ENCODE results near the gene RGL4.
"Not testable (repeated sequence)": the region's sequence is repeated elsewhere in the genome, so short reads cannot be mapped to it uniquely, and the experiment has no call there.

Gene RGL4

GRCh38 chr22:23700706-23701105, 9.9 kb downstream of the RGL4 start:
- no peak for DNase-seq

DNA sequence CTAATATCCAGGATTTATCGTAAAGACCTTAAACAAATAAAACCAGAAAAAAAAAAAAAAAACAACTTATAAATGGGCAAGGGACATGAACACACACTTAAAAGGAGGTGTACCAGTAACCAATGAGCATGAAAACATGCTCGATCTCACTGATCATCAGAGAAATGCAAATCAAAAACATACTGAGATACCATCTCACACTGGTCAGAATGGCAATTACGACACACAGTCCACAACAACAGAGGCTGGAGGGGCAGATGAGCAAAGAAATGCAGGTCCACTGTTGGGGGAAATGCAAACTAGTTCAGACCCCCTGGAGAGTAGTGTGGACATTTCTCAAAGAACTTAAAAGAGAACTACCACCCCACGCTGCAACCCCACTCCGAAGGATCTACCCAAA, 13.2 kb downstream of the RGL4 start:
- DNase-seq: no peak

GRCh38 chr22:23704829-23705228, 14.0 kb downstream of the RGL4 start:
- DNase-seq: no peak

- DNase-seq: no peak
These were observed 14.5 kb downstream of the RGL4 start for GRCh38 chr22:23705358-23705757.

GRCh38 chr22:23708270-23708669, 17.5 kb downstream of the RGL4 start:
- DNase-seq: no peak

DNA sequence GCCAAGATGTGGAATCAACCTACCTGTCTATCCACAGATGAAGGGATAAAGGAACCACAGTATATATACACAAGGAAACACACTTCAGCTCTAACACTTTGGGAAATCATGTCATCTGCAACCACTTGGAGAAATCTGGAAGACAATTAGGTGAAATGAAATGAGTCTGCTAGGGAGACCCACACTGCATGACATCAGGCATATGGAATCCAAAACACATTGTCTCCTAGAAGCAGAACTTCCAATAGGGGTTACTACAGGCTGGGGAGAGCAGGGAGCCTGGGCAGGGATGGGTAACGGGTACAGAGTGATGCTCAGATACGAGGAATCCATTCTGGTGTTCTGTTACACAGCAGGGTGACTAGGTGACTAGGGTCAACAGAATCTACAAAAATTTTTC, 18.3 kb downstream of the RGL4 start:
- no peak for DNase-seq

DNA sequence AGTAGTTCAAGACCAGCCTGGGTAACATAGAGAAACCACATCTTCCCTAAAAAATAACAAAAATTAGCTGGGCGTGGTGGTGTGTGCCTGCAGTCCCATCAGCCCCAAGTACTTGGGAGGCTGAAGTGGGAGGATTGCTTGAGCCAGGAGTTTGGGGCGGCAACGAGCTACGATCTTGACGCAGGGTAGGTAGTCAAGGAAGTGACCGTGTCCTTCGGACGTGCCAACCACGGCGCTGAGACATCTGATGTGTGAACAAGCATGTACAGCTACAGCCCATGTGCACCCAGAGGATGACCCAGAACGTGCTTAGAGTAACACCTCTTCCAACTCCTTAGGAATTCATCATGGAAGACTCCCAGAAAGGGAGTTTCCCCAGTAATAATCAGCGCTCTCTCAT, 21.4 kb downstream of the RGL4 start:
- no peak for DNase-seq

- no peak for DNase-seq
These were observed 23.1 kb downstream of the RGL4 start for GRCh38 chr22:23713696-23714595.

GRCh38 chr22:23714596-23715578, 24.1 kb downstream of the RGL4 start:
- no peak for DNase-seq

DNA sequence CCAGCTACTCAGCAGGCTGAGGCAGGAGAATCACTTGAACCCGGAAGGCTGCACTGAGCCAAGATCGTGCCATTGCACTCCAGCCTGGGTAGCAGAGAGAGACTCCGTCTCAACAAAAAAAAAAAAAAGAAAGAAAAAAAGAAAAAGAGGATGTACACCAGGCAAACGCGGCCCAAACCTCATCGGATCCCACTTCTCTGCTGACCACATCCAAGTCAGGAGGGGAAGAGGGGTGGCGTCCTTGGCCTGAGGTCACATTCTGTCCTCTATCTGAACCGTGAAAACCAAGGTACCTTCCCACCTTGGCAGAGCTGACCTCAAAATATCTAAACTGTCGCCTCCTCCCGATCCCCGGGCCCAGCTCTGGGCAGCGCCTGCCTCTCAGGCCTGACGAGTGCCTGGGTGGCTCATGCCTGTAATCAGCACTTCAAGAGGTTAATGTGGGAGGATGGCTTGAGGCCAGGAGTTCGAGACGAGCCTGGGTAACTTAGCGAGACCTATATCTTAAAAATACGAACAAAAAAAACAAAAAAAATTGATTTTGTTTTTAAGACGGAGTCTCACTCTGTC, 25.1 kb downstream of the RGL4 start:
- DNase-seq: no peak

DNA sequence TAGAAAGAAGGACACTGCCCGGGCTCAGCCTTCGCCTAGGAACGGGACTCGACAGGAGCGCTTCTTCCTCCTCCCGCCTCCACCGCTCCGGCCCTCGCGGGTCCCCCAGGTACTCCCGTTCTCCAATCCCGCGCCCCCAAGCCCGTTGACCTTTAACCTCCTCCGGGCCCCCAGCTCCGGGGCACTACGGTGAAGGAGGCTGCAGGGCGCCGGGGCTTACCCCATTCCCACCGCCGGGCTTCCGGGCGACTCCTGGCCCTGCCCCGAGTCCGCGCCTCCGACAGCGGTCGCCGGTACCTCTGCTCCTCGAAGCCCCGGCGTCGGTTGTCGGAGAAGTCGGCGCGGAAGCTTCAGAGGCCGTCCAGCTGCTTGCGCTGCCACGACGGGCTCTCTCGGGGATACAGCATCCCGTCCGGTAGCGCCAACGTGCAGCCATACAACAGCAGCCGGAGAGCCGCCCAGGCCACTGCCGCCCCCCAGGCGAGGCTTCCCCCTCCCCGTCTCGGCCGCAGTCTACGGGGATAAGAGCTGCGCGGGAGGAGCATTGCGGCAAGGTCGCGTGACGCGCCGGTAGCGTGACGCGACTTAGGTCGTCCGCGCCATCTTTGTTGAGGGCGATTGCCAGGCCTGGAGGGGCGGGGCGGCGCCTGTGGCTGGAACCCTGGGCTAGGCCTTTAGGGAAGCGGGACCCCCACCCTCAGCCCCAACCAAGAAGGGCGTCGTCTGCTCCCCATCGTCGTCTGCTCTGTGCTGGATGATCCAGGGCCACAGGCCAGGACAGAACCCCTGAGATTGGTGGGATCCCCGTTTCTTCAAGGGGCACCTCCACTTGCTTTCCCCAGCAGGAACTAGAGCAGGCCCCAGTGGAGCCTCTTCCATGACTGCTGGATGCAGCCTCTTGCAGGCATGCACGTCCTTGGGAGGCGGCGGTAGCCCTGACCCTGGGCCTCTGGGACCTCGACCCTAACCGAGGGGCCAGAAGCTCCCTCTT, 26.3 kb downstream of the RGL4 start:
- peak; percentile 85 to 87 for DNase-seq

DNA sequence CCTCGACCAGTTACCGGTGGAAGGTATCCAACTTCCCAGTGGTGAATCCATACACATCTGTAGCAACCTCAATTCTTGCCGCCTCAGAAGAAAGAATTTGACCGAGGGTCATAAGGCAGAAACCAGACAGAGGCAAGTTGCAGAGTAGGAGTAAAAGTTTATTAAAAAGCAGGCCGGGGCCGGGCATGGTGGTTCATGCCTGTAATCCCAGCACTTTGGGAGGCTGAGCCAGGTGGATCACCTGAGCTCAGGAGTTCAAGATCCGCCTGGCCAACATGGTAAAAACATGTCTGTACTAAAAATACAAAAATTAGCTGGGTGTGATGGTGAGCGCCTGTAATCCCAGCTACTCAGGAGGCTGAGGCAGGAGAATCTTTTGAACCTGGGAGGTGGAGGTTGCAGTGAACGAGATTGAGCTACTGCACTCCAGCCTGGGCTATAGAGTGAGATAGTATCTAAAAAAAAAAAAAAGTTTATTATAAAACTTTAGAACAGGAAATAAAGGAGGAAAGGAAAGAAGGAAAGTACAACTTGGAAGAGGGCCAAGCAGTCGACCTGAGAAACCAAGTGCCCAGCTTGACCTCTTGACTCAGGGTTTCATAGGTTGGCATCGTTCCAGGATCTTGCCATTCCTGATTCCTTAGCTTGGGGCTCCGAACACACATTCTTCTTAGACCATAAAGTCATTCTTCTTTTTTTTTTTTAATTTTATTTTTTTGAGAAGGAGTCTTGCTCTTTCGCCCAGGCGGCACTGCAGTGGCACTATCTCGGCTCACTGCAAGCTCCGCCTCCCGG, 27.8 kb downstream of the RGL4 start:
- no peak for DNase-seq

DNA sequence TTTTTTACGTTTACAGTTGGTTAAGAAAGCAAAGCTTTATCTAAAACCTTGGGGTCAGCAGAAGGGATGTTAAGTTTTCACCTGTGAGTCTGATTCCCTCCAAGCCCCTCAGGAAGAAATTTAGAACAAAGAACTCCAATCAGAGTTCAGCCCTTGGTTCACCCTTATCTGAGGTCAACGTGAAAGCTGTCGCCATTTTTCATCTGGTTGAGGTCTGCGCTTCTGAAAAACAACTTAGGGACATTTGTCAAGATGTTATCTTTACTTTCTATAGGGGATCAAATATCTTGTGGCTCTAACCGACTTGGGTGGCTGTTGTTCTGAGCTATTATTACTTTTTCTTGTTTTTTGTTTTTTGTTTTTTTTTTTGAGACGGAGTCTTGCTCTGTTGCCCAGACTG, 30.0 kb downstream of the RGL4 start:
- no peak for DNase-seq

DNA sequence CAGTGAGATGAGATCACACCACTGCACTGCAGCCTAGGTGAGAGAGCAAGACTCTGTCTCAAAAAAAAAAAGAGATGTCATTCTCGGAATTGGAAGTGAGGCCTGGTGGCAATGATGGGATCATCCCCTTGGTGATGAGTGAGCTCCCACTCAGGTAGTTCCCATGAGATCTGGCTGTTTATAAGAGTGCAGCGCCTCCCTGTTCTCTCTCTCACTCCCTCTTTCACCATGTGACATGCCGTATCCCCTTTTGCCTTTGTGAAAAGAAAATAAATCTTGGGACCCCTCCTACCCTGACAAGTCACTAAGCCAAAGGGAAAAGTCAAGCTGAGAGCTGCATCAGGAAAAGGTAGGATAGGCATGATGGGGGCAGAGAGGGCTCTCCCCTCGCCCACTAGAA, 31.3 kb downstream of the RGL4 start:
- no peak for DNase-seq

- no peak for DNase-seq
These were observed 31.9 kb downstream of the RGL4 start for GRCh38 chr22:23722724-23723123.

- not testable (repeated sequence) for DNase-seq
These were observed 37.3 kb downstream of the RGL4 start for GRCh38 chr22:23728108-23728507.

- no peak for DNase-seq
These were observed 46.9 kb downstream of the RGL4 start for GRCh38 chr22:23737696-23738095.

- no peak for DNase-seq
These were observed 51.9 kb downstream of the RGL4 start for GRCh38 chr22:23742505-23743264.

DNA sequence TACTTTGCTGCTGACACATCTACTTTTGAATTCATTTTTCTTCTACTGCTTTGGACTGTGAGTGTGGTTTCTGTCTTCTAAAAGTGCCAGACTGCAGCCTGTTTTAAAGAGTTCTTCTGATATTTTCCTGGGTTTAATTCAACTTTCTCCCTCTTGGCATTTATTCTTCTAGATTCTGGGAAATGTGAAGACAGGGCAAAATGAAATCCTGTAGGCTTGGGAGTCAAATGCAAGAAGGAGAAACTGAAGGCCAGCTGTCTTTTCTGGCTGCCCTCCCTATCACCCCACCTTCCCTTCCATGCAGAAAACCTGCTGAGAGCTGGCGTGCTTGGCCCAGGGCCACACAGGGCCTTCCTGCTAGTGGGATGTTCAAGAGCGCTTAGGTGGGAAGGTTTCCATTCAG, 52.5 kb downstream of the RGL4 start:
- no peak for DNase-seq

GRCh38 chr22:23744001-23744400, 53.2 kb downstream of the RGL4 start:
- no peak for DNase-seq

Measured in CD4-positive, alpha-beta T cell treated with Interleukin-1 beta for 1 hour (primary cell).